Urinary bladder (tissue), 4 donors: Measurements from ENCODE around the gene ADGRG7. TPM values are rescaled to one million over a fixed set of nuclear protein-coding genes. Genes with fewer than 3 reads are reported as not detected.

Source experiments
- DNase-seq: peaks from one replicate; pipeline ENCODE4 v3.0.0-alpha.2; 2015; ENCODE audit errors: extremely low spot score
- H3K27ac ChIP-seq: one replicate; pipeline ENCODE4 v1.5.1; 2013; ENCODE audit warnings: low read depth, mild to moderate bottlenecking, moderate library complexity
- H3K36me3 ChIP-seq: one replicate; pipeline ENCODE4 v1.6.1; 2013; ENCODE audit warnings: mild to moderate bottlenecking, moderate library complexity; ENCODE audit not compliant: insufficient read depth
- H3K4me1 ChIP-seq: one replicate; pipeline ENCODE4 v1.6.1; 2013; ENCODE audit warnings: mild to moderate bottlenecking, moderate library complexity; ENCODE audit not compliant: insufficient read depth
- H3K4me3 ChIP-seq: one replicate; pipeline ENCODE4 v1.5.1; 2013; ENCODE audit warnings: low read depth, low read length
- WGBS: extraction: QIAGEN DNeasy Blood & Tissue Kit; methylation state at CpG from one replicate; pipeline ENCODE4 v1.1.7; 2013; 5-methylcytosine and 5-hydroxymethylcytosine counted together
- polyA plus RNA-seq: library from polyadenylated mRNA; stranded (reverse); fragments of 200-250 nt; gene quantifications from one replicate; pipeline ENCODE4 v1.2.3, GENCODE V29; 2013
- small RNA-seq: library from RNA; depleted of rRNA; stranded (forward); fragments of <200 nt; gene quantifications from one replicate; pipeline ENCODE3, GENCODE V24; 2014
- total RNA-seq: library from RNA; depleted of rRNA; stranded (reverse); fragments of >200 nt; gene quantifications from one replicate; pipeline ENCODE4 v1.2.3, GENCODE V29; 2014
- donor health status: healthy with polysubstance abuse.
- donor health status: healthy.

Gene ADGRG7
- total and polyA plus RNA-seq, 2 donors, result 0.11 TPM; not detected in 1

DNA sequence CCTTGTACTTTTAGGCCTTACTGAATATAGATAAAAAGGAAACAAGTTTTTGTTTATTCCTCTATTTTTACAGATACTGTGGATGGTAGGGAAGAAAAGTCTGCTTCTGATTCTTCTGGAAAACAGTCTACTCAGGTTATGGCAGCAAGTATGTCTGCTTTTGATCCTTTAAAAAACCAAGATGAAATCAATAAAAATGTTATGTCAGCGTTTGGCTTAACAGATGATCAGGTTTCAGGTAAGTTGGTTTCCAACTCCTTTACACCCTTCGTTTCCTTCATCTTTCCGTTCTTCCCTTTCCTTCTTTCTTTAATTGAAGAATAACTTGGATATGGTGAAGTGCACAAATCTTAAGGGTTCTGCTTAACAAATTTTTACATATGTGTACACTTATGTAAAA is 123.0 kb downstream of the ADGRG7 start:
- no peak for DNase-seq
- WGBS, result 81% methylated on average over 3 of the region's 3 CpGs
- H3K4me1 ChIP-seq, result no peaks in the 10 kb centered on the region
- H3K36me3 ChIP-seq, result peaks cover 2% of the 10 kb centered on the region
- H3K4me3 ChIP-seq, result no peak overlapping the region
- H3K27ac ChIP-seq, result no peak overlapping the region

DNA sequence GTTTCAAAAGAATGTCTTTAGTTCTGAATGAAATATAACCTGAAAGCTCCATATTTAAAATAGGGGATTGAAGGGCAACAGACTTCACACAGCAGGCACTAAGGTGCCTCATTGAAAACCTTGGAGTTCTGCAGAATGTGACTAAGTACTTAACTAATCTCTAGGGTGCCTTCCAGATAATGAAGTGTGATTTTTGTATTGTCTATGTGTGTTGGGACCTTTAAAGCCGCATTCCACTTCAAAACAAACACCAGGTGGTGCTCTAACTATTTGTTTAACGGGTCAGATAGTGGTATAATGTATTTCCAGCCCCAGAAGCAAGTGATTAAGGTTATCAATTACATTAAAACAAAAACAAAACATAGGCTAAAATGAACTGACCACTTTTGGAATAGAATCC is 127.9 kb downstream of the ADGRG7 start:
- H3K4me1 ChIP-seq, result no peaks in the 10 kb centered on the region
- WGBS, result 42% methylated on average over 2 of the region's 2 CpGs
- no peak overlapping the region for H3K27ac ChIP-seq
- no peak for DNase-seq
- peaks cover 4% of the 10 kb centered on the region for H3K36me3 ChIP-seq
- H3K4me3 ChIP-seq, result no peak overlapping the region

DNA sequence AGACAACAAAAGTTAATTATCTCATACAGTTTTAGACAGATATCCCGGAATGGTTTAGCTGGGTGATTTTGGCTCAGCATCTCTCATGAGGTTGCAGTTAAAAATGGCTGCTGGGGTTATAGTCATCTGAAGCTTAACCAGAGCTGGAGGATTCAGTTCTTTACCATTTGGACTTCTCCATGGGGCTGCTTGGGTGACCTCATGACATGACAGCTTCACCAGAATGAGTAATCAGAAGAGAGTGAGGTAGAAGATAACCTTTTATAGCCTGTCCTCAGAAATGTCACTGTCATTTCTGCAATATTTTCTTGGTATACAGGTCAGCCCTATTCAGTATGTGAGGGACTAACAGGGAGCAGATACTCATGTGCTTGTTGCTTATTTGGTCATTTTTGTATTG is 130.8 kb downstream of the ADGRG7 start:
- WGBS, result 92% methylated on average over 1 of the region's 1 CpG
- no peak overlapping the region for H3K27ac ChIP-seq
- H3K4me1 ChIP-seq, result no peaks in the 10 kb centered on the region
- H3K4me3 ChIP-seq, result no peak overlapping the region
- DNase-seq, result no peak
- H3K36me3 ChIP-seq, result peaks cover 4% of the 10 kb centered on the region

DNA sequence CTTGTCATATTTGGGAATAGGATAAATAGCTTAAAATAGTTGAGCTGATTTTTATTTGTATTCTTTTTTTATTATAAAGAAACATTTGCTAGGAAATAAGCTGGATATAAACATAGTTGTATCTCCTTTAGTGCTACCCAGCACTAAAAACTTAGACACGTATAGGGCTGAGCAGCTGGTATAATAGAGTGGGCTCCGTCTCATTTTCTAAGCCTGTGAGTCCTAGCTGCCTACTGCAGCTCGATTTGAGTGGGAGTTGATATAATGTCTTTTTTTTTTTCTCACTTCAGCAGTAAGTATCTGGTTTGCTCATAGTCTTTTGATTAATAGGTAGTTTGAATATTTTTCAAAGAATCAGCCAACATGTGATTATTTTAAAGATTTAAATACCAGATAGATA is 134.1 kb downstream of the ADGRG7 start:
- H3K4me3 ChIP-seq, result no peak overlapping the region
- no peaks in the 10 kb centered on the region for H3K4me1 ChIP-seq
- DNase-seq, result no peak
- 86% methylated on average over 3 of the region's 3 CpGs for WGBS
- no peak overlapping the region for H3K27ac ChIP-seq
- peaks cover 8% of the 10 kb centered on the region for H3K36me3 ChIP-seq

DNA sequence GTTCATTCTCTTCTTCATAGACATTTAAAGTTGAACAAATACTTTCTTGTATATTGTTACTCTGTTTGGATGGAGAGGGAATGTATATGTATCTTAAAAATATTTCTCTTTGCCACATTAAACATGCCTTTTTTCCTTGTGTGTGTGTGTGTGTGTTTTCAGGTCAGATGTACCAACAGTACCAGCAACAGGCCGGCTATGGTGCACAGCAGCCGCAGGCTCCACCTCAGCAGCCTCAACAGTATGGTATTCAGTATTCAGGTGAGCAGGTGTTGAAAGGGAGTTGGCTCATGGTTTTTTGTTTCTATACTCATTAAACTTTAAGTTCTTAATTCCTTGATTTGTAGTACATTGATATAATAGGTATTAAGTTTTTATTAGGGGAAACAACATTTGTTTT is 135.3 kb downstream of the ADGRG7 start:
- Histone ChIP-seq H3K4me3 (no peak overlapping the region), H3K4me1 (no peaks in the 10 kb centered on the region), H3K27ac (no peak overlapping the region), H3K36me3 (peaks cover 8% of the 10 kb centered on the region)
- 93% methylated on average over 2 of the region's 2 CpGs for WGBS
- DNase-seq, result no peak

Small RNAs within 50 kb of the gene (small RNA-seq; reads per million reads assigned to genes)
- gene RF00322, result not detected

Other genes with a start within 250 kb of the ADGRG7 start
- gene TOMM70, start 208.5 kb upstream of the ADGRG7 start, total RNA-seq, result 96.6 TPM
- gene TOMM70, start 208.5 kb upstream of the ADGRG7 start, polyA plus RNA-seq, result 37.0 TPM
- 12.3 TPM for gene LNP1, start 208.1 kb upstream of the ADGRG7 start, total RNA-seq
- gene LNP1, start 208.1 kb upstream of the ADGRG7 start, polyA plus RNA-seq, result 4.8 TPM
- gene TMEM45A, start 117.0 kb upstream of the ADGRG7 start, total RNA-seq, result 78.8 TPM
- gene TMEM45A, start 117.0 kb upstream of the ADGRG7 start, polyA plus RNA-seq, result 30.3 TPM
- 101 TPM for gene TFG, start 99.9 kb downstream of the ADGRG7 start, total RNA-seq
- gene TFG, start 99.9 kb downstream of the ADGRG7 start, polyA plus RNA-seq, result 64.7 TPM